Measurements from ENCODE around the gene LAMTOR5.

The LAMTOR5 gene

GRCh38 chr1:110360431-110360830 lies 47.1 kb downstream of the LAMTOR5 start:
- ChIA-PET POLR2A (no interaction called here), CTCF (no interaction called here)
- DNase-seq (ENCODE audit: extremely low spot score), result no peak
- no peak for TF ChIP-seq TARDBP (IDR thresholded peaks at IDR 0.05)
- no peak for TF ChIP-seq ZNF384 (IDR thresholded peaks at IDR 0.05)
- TF ChIP-seq ARNT (IDR thresholded peaks at IDR 0.05), result no peak
- no peak for TF ChIP-seq FOXK2 (IDR thresholded peaks at IDR 0.05)
- no peak for TF ChIP-seq HDGF (IDR thresholded peaks at IDR 0.05; ENCODE audit: borderline replicate concordance)
- no peak for TF ChIP-seq FOXM1 (IDR thresholded peaks at IDR 0.05; ENCODE audit: borderline replicate concordance)
- no peak for TF ChIP-seq SP1 (IDR thresholded peaks at IDR 0.05)
- no peak for TF ChIP-seq SUZ12 (IDR thresholded peaks at IDR 0.05)
- no peak for TF ChIP-seq LEF1 (IDR thresholded peaks at IDR 0.05; ENCODE audit: borderline replicate concordance)
- no peak for TF ChIP-seq BHLHE40 (IDR thresholded peaks at IDR 0.05; ENCODE audit: borderline replicate concordance)
- TF ChIP-seq CTBP1 (IDR thresholded peaks at IDR 0.05; ENCODE audit: borderline replicate concordance), result no peak
- no peak for TF ChIP-seq NFRKB (IDR thresholded peaks at IDR 0.05)

GRCh38 chr1:110356379-110356778 lies 51.1 kb downstream of the LAMTOR5 start:
- no peak for DNase-seq (ENCODE audit: extremely low spot score)
- ChIA-PET CTCF (interaction anchor here (0.8 kb wide), 1 partner anchor 142 kb away, joined by 3 read pairs; no protein-coding TSS in a partner anchor), POLR2A (interaction anchor here (0.7 kb wide), 1 partner anchor 17 kb away, joined by 3 read pairs; no protein-coding TSS in a partner anchor)
- TF ChIP-seq SUZ12 (IDR thresholded peaks at IDR 0.05), result no peak
- TF ChIP-seq LEF1 (IDR thresholded peaks at IDR 0.05; ENCODE audit: borderline replicate concordance), result no peak
- no peak for TF ChIP-seq ZNF384 (IDR thresholded peaks at IDR 0.05)
- no peak for TF ChIP-seq BHLHE40 (IDR thresholded peaks at IDR 0.05; ENCODE audit: borderline replicate concordance)
- no peak for TF ChIP-seq FOXA1 (IDR thresholded peaks at IDR 0.05)
- TF ChIP-seq ELF4 (IDR thresholded peaks at IDR 0.05), result no peak
- TF ChIP-seq CTBP1 (IDR thresholded peaks at IDR 0.05; ENCODE audit: borderline replicate concordance), result no peak
- no peak for TF ChIP-seq ARNT (IDR thresholded peaks at IDR 0.05)
- no peak for TF ChIP-seq TARDBP (IDR thresholded peaks at IDR 0.05)
- no peak for TF ChIP-seq L3MBTL2 (conservative IDR thresholded peaks at IDR 0.05)
- no peak for TF ChIP-seq HDGF (IDR thresholded peaks at IDR 0.05; ENCODE audit: borderline replicate concordance)
- TF ChIP-seq SP1 (IDR thresholded peaks at IDR 0.05), result no peak
- TF ChIP-seq FOXK2 (IDR thresholded peaks at IDR 0.05), result no peak
- no peak for TF ChIP-seq PKNOX1 (IDR thresholded peaks at IDR 0.05)
- no peak for TF ChIP-seq NFRKB (IDR thresholded peaks at IDR 0.05)
- no peak for TF ChIP-seq FOXM1 (IDR thresholded peaks at IDR 0.05; ENCODE audit: borderline replicate concordance)

GRCh38 chr1:110355321-110355720 lies 52.2 kb downstream of the LAMTOR5 start:
- CTCF ChIA-PET, result interaction anchor here (0.8 kb wide), 1 partner anchor 141 kb away, joined by 3 read pairs; no protein-coding TSS in a partner anchor

More at GRCh38 chr1:110355321-110355720, 52.2 kb downstream of the LAMTOR5 start:
- POLR2A ChIA-PET, result no interaction called here
- TF ChIP-seq ARNT (IDR thresholded peaks at IDR 0.05) (no peak), PKNOX1 (IDR thresholded peaks at IDR 0.05) (no peak), ZNF384 (IDR thresholded peaks at IDR 0.05) (no peak), CTBP1 (IDR thresholded peaks at IDR 0.05; ENCODE audit: borderline replicate concordance) (no peak), L3MBTL2 (conservative IDR thresholded peaks at IDR 0.05) (no peak), HDGF (IDR thresholded peaks at IDR 0.05; ENCODE audit: borderline replicate concordance) (no peak)
- DNase-seq (ENCODE audit: extremely low spot score), result no peak

Measured in HEK293T (cell line).